HG03135 (cell line): ENCODE results near the gene ZNF616.
"Not testable (repeated sequence)": the region's sequence is repeated elsewhere in the genome, so short reads cannot be mapped to it uniquely, and the experiment has no call there.

Experiments
- ATAC-seq: cut with Tn5 transposase; IDR thresholded peaks from one replicate; pipeline ENCODE4 v1.9.1; 2021; ENCODE audit warnings: mild to moderate bottlenecking, moderate library complexity; ENCODE audit not compliant: unreplicated experiment

ZNF616 gene

DNA sequence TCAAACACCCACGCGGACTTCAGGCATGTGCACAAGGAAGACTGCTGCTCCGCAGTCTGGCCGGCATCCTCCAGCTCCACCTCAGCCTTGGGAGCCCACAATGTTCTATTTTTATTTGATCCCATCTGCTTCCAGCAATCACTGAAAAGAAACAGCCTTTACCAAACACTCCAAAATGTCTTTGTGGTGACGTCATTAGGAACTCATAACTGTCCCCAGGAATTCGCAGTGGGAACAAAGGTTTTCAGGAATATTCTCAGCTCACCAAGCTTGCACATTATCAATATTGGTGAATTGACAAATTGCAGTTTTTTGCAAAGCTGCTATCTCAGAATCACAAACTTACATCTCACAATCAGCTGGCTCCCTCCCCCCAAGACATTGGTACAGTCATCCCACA lies 29.0 kb downstream of the ZNF616 start:
- ATAC-seq = no peak

DNA sequence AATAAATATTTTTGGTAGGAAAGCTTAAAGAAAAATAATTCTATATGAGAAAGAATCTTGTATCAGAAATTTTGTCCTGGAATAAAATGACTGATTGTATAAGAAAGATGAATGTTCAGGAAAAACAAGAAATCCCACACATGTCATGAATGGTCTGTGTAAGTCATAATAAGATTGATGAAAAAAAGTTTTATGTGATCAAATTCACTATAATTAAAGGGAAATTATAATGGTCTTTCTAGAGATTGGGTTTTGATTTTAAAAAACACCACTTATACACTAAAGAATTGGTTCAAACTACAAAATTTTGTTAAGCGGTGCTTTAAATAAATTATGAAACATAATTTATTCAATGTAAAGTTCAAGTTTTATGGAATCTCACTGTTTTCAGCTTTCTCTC lies 37.0 kb downstream of the ZNF616 start:
- no peak for ATAC-seq

GRCh38 chr19:52101866-52102562 lies 37.7 kb downstream of the ZNF616 start:
- ATAC-seq = no peak

DNA sequence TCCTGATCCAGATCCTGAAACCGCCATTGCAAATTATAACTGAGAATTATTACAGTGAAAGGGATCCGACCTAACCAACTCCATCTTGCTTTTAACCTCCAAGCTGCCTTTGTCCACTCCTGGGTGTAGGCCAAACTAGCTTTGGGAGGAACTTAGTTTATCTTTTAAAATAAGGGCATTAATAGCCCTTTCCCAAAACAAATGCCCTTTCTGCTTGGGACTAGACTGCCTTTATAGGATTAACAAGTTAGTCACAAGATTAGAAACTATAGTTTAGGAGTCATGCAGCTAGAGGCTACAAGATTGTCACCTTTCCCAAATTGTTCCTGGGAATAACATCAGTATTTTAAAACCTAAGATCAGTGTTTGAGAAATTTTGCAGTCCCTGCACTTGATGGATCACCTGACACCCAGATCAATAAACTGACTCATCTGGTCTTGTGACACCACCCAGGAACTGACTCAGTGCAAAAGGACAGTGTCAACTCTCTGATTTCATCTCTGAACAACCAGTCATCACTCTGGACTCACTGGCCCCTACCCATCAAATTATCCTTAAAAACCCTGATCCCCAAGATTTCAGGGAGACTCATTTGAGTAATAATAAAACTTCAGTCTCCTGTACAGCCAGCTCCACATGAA lies 40.1 kb downstream of the ZNF616 start:
- ATAC-seq = no peak

GRCh38 chr19:52096416-52096815 lies 43.3 kb downstream of the ZNF616 start:
- ATAC-seq = not testable (repeated sequence)

GRCh38 chr19:52095172-52096014 lies 44.3 kb downstream of the ZNF616 start, which contains the start of gene ZNF841:
Gene ZNF841, minus strand, starts transcription at chr19:52095765. Its CDS starts 10,964 bp downstream, at chr19:52084801.
- ATAC-seq = peak; percentile 83

- no peak for ATAC-seq
These were observed 45.1 kb downstream of the ZNF616 start for GRCh38 chr19:52094526-52095130.

- ATAC-seq = no peak
These were observed 53.3 kb downstream of the ZNF616 start for GRCh38 chr19:52086481-52086880.

GRCh38 chr19:52070496-52070895 lies 69.2 kb downstream of the ZNF616 start:
- ATAC-seq = no peak

DNA sequence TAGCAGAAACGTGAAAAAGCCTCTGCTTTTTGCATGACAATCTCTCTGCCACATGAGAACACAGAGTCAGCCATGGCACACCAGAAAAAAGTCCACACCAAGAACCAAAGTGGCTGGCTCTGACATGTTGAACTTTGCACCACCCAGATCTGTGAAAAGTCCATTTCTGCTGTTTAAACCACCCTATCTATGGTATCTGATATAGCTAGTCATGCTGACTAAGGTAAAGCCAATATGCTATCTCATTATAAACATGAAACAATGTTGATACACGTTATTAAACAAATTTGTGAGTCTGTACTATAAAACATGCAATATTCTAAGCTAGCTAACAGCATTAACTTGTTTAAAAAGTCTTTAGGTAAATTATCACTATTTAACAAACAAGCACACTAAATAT lies 70.1 kb downstream of the ZNF616 start:
- no peak for ATAC-seq

DNA sequence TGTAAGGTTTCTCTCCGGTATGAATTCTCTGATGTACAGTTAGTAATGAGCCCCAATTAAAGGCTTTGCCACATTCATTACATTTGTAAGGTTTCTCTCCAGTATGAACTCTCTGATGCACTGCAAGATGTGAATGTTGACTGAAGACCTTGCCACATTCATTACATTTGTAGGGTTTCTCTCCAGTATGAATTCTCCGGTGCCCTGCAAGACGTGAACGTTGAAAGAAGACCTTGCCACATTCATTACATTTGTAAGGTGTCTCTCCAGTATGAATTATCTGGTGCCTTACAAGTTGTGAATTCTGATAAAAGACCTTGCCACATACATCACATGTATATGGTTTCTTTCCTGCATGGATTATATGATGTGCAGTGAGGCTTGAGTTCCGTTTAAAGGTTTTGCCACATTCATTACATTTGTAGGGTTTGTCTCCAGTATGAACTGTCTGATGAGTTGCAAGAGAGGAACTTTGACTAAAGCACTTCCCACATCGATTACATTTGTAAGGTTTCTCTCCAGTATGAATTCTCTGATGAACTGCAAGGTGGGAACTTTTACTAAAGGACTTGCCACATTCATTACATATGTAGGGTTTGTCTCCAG lies 73.4 kb downstream of the ZNF616 start:
- ATAC-seq = no peak

GRCh38 chr19:52065399-52065798 lies 74.3 kb downstream of the ZNF616 start:
- ATAC-seq = no peak
